Activated T-cell treated with anti-CD3 and anti-CD28 coated beads, Interleukin-2, amount 50 U/mL, for 48 hours (primary cell): ENCODE results near the gene CHODL.

Experiments
- DNase-seq, 2 experiments: peaks; one replicate each; pipeline ENCODE4 v3.0.0-alpha.2; 2020

Gene CHODL

GRCh38 chr21:18294100-18294499 lies 49.5 kb downstream of the CHODL start:
- DNase-seq, result no peak

DNA sequence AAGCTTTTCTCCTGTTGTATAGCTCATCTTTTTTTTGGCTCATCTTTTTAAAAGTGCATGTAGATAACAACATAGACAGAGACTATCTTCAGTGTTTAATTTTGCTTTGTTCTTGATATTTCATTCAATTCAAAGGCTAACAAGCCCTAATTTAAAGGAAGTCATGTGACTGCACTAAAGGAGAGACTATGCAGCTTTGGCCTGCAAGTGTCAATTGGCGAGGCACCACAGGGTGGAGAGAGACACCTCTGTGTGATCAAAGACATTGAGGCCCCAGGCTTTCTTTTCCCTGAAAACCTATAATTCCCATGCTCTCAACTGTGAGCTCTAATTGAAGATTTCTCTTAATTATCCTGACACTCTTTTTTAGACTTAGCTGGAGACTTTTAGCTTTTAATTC lies 53.6 kb downstream of the CHODL start:
- DNase-seq, result no peak
